Esophagus muscularis mucosa (tissue), 4 donors: Measurements from ENCODE around the gene CD40.

Experiments
- EP300 ChIP-seq: sonication (generic); formaldehyde crosslinking; IDR thresholded peaks from one replicate; pipeline ENCODE4 v1.6.1; 2017; ENCODE audit warnings: antibody characterized with exemption
- POLR2A ChIP-seq: fragments of 450-650 bp; IDR thresholded peaks from one replicate; pipeline ENCODE4 v1.6.1; 2017; ENCODE audit warnings: antibody characterized with exemption, moderate library complexity, mild to moderate bottlenecking, low read depth
- POLR2AphosphoS5 ChIP-seq, 2 donors: sonication (generic); formaldehyde crosslinking; IDR thresholded peaks; one replicate each; pipeline ENCODE4 v1.6.1; 2017; ENCODE audit warnings: antibody characterized with exemption in 2 of 2
- TF ChIP-seq, protein P1 (sequence below), 3 experiments: fragments of 200-600 bp in 2 of 3; fragments of 450-650 bp in 1 of 3; sonication (generic) in 2 of 3; IDR thresholded peaks; one replicate each; pipeline ENCODE4 v1.5.1; 2017 to 2019; ENCODE audit warnings: antibody characterized with exemption in 3 of 3, mild to moderate bottlenecking in 2 of 3, moderate library complexity in 1 of 3

DNA sequence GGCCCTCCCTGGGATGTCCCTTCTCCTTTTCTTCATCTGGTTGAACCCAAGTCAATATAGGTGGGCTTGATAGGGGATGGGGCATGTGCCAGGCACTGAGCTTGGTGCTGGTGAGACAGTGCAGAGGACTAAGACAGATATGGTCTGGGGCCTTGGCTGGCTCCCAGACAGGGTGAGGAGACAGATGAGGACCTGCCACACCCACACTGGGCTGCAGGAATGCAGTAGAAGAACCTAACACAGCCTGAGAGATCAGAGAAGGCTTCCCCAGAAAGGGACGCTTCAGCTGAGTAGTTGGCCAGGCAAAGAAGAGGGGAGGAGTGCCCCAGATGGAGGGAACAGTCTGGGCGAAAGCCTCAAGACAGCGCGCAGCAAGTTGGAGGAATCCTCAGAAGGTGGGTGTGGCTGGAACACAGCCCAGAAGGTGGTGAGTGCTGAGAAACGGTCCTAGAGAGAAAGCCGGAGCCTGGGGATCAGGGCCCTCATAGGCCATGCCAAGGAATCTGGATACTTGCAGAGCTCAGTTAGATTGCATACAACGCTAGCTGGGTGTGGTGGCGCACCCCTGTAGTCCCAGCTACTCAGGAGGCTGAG lies 26.4 kb downstream of the CD40 start:
- no peak for TF ChIP-seq POLR2A
- TF ChIP-seq POLR2AphosphoS5 (IDR thresholded peaks at IDR 0.05) = no peak
- TF ChIP-seq, protein P1, sequence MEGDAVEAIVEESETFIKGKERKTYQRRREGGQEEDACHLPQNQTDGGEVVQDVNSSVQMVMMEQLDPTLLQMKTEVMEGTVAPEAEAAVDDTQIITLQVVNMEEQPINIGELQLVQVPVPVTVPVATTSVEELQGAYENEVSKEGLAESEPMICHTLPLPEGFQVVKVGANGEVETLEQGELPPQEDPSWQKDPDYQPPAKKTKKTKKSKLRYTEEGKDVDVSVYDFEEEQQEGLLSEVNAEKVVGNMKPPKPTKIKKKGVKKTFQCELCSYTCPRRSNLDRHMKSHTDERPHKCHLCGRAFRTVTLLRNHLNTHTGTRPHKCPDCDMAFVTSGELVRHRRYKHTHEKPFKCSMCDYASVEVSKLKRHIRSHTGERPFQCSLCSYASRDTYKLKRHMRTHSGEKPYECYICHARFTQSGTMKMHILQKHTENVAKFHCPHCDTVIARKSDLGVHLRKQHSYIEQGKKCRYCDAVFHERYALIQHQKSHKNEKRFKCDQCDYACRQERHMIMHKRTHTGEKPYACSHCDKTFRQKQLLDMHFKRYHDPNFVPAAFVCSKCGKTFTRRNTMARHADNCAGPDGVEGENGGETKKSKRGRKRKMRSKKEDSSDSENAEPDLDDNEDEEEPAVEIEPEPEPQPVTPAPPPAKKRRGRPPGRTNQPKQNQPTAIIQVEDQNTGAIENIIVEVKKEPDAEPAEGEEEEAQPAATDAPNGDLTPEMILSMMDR (IDR thresholded peaks at IDR 0.05) = no peak
- TF ChIP-seq EP300 = no peak
